GM19452 (cell line): ENCODE measurements around the gene PARP8.

Experiments
- ATAC-seq: cut with Tn5 transposase; IDR thresholded peaks from one replicate; pipeline ENCODE4 v1.9.1; 2021; ENCODE audit not compliant: unreplicated experiment

The PARP8 gene

DNA sequence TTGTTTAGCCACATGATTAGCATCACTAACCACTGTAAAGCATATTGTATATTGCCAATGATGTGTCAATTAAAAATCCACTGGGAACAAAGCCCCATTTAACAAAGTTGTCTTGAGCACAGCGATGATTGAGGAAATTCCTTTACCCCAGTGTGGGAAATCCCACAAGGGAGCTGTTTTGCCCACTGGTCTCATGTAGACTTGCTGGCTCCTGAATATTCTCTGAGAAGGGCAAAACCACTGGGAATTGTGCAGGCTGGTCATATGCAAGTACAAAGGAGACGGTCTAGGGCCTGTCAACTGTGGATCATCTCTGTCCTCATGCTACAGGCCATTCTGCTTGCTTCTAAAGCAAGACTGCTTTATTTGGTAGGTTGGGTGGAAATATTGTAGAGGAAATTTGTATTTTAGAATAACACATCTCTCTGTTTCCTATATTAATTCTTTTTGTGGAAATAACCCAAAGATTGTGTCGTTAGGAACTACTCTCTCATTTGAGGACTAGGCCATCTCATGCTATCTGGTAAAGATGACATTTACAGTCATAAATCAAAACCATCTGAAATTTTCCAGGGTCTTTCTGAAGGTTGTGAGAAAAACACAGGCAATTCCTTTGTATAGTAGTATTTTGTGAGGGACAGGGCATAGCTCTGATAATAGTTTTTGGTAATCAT lies 60.2 kb downstream of the PARP8 start:
- ATAC-seq, result no peak

DNA sequence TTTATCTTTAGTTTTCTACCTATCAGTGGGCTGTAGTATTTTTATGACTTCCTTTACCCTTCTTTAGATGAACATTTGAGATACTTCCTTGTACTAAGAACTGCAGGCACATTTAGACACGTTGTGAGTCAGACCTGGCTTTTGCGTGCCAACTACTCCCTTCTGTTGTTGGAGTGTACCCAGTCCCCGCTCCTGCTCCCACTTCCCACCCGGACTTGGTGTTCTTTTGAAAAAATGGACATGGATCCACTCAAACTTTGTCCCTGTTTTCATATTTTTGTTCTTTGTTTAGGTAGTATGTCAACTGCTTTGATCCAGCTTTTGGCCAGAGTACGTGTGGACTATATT lies 60.7 kb downstream of the PARP8 start:
- no peak for ATAC-seq

DNA sequence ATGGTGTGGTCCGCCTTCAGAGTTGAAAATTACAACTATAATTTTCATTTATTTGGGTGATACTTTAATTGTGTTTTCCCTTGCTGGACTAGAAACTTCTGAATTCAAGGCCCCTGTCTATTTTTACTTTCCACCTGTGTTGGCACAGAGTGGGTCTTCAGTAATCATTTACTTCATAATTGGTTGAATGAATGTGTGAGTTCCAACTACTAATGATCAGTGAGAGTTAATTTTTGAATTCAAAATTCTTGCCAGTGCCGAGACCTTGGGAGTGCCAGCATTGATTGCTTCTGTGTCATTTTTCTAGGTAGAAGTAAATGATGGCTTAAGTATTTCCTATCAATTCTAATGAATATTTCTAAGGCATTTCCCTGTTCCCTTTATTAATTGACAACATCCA lies 61.4 kb downstream of the PARP8 start:
- no peak for ATAC-seq

DNA sequence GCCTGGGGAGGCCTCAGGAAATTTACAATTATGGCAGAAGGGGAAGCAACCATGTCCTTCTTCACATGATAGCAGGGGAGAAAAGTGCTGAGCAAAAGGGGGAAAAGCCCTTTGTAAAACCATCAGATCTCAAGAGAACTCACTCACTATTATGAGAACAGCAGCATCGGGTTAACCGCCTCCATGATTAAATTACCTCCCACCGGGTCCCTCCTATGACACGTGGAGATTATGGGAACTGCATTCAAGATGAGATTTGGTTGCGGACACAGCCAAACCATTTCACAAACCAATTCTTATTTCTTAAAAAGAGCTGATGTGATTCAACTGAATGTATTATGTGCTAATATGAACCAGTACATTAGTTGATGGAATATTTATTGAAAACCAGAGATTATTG lies 63.9 kb downstream of the PARP8 start:
- ATAC-seq, result no peak

DNA sequence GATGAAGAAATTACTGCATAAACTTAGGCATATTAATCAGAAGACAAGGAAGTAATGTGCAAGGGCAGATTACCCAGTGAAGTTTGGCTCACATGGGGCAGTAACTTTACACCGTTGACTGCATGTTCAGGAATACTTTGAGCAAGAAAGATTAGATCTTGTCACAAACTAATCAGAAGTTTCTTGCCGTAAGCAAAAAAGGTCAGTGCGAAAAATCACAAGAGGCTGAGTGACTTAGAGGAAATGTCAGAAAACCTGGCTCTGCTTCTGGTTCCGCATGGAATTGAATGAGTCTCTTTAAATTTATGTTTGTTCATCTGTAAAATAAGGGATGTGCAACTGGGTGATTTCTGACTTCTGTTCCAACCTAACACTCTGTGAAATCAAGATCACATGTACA lies 64.4 kb downstream of the PARP8 start:
- ATAC-seq, result no peak

DNA sequence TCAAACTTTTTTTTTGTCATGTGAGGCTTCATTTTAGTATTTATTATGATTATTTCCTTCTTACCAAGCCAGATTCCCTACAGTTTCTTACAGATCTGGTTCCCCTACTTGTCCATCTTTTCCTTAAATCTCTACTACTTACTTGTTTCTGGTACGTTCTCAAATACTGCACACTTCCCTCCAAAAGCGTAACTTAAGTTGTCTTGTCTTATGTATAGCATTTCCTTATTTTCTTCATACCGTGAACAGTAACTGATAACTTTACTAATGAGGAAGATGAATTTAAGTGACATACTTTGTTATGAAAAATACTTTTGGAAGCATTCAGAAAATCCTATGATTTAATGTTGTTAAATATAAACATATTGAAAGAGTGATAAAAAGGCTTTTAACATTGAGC lies 67.3 kb downstream of the PARP8 start:
- no peak for ATAC-seq

DNA sequence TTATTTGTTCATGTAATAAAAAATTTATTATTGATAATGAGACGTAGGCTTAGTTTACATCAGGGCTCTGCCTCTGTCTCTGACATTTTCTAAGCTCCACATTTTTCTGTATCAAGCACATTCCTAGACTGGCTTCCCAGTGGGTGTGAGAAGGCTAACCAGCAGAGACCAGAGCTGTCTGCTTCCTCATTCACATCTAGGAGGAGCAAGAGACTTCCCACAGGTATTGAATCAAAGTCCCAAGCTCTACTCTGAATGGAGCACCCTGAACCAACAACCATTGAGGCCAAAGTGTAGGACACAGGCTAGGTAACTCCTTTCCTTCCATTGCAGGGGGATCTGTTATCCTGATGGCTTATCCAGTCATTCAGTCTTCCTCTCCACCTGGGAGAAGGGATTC lies 72.4 kb downstream of the PARP8 start:
- ATAC-seq, result no peak

DNA sequence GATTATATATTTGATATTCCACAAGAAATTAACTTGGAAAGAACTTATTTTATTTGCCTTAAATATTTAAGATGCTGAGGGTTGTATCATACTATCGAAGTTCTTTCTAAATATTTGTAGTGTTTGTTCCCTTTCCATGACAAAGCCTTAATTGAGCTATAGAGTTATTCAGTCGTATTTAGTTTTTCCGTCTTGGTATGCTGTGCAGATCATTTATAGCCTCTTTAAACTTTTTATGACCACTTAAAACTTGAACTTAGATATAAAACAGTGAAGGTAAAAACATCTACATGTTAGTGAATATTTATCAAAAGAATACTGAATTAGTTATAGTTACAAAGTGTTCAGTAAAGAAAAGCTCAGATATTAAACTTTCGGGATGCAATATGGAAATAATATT lies 74.4 kb downstream of the PARP8 start:
- ATAC-seq, result no peak

DNA sequence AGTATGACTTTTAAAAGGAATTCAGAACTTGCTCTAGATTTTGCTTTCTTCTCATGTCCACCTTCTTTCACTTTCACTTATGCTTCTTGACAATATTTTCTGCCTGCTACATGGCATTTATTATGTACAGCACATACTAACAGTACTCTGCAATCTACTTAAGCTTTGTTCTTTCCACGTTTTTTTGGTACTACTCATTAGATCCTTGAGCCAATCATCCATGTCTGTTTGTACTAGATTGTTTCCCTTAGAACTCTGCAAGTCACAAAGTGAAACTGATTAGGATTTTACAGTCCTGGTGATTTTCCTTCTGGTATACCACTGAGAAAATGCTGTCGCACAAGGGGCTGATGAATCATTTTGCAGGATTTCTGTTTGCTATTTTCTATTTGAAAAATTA lies 78.3 kb downstream of the PARP8 start:
- peak; percentile 72 for ATAC-seq

DNA sequence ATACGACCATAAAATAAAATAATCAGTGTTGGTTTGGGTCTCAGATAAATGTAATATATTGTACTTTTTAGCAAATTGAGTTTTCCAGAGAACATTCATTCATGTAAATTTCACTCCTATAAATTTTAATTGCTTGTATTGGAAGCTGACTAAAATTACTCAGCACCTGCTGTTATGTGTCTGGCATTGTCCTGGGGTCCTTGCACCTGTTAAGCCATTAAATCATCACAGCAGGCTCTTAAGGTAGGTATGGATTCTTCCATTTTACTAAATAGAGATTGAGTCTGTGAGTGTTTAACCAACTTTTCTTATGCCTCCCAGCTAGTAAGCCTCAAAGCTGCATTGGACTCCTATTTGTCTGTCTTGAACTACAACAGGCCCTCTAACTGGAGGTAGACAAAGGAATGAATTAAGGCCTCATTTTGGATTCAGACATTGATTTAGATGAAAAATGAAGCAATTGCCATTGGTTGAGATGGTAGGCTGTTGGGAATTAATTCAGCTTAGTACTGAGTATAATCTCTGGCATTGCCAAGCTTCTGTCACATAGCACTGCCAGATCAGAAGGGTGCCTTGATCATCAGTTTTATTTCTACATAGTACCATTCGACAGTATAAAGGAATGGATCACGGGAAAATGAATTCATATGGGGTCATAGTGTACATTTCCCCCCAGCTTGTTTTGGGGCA lies 78.9 kb downstream of the PARP8 start:
- ATAC-seq, result peak; percentile 9

DNA sequence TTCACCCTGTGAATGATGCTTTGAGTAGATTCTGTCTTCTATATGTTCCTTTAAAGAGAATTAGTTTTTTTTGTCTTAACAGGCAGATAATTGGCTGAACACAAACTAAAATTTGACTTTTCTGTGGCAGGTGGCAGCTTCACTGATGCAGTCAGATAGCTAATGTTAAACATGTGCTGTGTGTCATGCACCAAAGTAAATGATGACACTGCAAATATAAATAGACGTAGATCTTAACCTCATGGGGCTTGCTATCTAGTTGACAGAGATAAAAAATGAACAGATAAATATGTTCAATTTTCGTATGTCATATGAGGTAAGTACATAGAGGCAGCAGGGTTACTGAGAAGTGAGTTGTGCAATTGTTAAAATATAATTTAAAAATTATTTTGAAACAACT lies 82.7 kb downstream of the PARP8 start:
- no peak for ATAC-seq

DNA sequence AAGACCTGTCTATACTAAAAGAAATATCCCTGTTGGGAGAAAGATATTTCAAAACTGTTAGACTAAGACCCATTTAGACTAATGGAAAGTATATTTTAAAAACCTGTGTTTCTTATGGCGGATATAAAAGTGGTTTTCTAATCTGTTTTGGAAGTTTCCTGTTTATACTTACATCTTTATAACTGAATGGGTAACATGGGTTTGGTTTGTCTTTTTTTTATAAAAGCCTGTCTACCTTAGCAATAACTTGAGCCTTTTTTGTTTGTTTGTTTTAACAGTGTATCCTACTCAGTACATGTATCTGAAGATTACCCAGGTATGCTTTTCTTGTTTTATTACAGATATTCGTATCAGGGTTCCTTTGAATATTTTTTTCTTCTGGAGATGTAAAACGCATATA lies 83.4 kb downstream of the PARP8 start:
- ATAC-seq, result no peak

DNA sequence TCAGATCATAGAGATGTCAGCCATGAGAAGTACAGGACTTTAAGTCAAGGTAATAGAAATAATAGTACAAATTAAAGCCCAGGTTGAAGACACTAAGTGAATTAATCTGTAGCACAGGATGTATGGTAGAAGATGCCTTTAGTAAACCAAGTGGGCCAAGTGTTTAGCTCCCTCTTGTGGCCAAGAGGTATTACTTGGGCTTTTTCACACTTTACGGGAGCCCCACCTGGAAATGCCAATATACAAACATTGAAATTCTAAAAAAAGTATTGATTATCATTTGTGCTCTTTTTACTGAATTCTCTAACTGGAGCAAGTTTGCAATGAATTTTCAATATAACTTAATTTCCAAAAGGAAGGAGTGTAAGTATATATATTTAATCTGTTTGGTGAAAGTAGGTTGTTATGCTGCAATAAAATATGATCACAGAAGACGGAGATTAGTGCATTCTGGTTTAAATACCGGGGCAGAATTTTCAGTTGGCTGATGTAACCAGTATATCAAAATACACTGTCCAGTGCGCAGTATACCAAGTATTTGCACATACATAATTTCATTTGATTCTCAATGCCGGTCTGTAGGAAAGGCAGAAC lies 84.7 kb downstream of the PARP8 start:
- ATAC-seq, result peak; percentile 96

DNA sequence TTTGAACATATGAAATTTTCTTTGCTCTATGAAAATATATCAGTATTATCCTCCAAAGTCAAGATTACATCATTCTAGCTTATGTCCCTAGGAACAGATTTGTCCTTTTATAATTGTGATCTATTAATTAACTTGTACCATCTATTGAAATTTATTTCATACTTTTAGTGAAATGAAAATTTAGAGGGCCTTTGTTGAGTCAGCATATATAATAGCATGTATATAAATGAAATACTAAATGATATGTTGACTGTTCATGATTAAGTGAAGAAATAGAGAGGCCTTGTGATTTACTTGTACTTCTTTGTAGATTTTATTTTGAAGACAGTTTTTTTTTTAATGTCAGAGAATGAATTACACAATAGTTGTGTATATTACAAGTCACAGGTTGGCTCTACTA lies 86.4 kb downstream of the PARP8 start:
- no peak for ATAC-seq

DNA sequence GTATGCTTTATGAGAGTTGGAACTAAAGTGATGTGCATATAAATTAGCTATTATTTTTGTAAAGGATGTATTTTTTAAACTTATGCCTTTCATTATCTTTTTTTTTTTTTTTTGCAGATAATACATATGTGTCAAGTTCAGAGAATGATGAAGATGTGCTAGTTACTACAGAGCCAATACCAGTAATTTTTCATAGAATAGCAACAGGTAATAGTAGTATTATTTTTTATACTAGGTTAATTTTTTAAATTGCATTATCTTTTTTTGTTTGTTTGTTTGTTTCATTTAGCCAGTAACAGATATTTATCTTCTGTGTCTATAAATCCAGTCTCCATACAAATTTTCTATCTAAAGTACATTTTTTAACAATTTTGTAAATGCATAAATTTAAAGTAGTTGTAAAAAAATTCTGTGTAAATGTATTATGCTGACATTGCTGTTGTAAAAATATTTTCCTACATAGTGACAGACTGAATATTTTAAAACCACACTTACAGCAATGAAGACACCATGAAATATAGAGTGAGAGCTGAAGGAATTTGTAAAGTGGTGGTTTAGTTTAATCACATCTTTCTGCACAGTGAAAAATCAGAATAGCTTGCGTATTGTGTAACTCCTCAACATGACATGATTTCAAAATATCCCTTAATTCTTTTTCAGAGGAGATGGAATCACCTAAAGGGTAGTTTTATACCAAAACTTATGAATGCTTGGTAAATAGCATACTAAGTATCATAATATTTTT lies 93.3 kb downstream of the PARP8 start:
- ATAC-seq, result no peak

DNA sequence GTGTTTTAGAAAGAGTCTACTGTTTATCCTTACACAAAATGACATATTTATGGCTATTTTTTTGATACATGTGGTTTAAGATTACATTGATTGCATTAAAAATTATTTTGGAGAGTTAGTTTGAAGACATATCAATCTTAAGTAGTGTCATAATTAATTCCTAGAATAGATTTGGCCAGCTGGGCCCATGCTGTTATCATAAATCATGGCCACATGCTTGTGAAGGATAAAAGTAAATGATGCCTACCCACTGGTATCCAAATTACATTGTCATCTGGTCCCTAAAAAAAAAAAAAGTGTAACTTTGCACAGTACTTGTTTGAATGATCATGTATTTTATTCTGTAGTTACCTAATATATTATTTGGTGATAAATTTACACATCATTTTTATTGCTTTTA lies 96.9 kb downstream of the PARP8 start:
- no peak for ATAC-seq

DNA sequence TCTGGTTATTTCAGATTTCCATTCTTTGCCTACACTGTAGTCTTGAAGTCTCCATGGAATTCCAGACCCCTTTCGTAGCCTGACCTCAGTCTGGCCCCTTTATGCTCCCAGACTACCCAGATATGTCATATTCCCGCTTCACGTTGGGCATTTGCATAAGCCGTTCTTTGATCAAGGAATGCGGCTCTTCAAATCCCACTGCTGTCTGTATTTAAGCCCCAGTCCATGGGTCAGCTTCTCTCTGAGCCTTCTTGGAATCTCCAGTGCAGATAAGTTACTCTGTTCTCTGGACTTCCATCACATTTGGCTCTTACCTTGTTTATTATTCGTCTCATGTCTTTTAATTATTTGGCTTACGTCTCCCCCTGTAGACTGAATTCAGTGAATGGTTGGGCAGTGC lies 97.4 kb downstream of the PARP8 start:
- no peak for ATAC-seq

DNA sequence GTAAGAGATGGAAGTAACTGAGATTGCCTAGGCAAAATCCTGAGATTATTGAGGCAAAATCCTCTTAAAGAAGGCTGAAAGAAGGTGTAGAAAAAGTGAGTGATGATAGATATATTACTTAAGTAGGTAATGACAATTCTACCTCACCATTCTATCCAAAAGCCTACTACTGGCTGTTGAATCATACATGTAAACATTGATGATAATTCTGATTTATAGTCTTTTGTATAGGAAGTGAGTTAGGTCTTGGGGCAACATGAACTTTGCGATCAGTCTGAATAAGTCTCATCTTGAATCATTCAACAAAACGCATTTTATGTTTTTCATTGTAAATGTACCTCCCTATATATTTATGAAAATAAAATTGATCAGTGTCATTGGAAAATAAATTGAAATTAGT lies 99.6 kb downstream of the PARP8 start:
- ATAC-seq, result no peak

DNA sequence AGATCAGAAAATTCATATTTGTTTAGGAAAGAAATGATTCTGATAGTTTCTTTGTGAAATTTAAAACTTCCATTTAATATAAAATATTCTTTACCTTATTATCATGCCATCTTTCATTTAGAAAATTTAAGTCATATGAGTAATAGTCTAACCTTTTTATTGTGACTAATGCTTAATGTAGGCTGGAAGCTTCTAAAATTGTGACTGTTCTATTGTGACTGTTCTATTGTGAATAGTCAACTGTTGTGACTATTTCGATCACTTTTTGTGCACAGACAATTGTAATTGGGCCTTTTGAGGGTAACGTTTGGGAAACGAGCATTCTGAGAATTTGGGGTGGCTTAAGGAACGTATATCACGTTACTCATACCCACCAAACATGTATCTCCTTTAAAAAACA lies 100.0 kb downstream of the PARP8 start:
- ATAC-seq, result no peak

DNA sequence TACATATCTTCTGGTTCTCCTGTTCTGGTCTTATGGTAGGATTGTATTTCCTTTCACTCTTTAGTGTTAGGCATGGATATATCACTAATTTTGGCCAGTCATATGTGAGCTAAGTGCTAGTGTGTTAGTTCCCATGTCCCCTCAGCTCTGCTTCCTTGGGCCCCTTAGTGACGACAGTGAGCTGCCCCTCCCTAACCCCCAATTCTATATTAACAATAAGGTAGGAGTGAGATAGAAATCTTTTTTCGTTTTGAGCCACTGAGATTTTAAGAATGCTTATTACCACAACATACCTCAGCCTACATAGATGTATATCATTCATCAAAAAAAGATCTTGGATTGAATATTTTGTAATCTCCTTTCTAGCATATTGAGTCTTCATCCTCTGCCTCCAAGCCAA lies 100.5 kb downstream of the PARP8 start:
- no peak for ATAC-seq

DNA sequence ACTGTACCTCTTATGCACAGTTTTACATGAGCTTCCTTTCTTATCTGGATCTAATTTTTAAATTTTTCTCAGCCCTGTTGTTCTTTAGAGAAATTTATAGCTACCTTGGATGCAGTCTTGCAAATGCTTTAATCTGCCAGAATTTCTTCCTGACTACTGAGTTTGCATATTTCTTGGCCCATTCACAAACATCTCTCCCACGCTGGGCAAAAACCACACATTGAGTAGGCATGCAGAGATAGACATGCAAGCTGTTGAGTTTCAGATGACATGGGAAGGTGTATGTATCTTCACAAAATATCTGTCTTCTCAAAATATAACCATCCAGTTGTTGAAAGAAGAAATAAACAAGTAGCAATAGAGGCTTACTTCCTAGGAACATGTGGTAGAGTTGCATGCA lies 101.2 kb downstream of the PARP8 start:
- no peak for ATAC-seq

DNA sequence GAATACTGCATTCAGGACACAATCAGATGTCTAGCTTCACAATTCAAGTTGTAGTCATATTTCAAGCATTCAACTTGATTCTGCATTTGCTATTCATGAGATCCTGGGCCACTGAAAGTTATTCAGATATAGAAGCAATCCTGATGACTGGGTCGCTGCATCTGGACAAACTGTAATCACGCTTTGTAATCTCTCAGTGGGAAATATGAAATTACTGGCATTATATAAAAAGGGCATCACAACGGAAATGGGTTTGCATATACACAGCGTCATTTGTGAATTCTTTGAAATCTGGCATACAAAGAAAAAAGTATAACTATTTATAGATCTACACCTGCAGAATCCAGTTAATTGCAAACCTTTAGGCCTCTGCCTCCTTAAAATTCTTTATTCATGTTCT lies 102.2 kb downstream of the PARP8 start:
- no peak for ATAC-seq
